Islet of Langerhans (tissue), 1 donor: Measurements from ENCODE around the gene CASTOR1.

Experiments
- FAIRE-seq: peaks from one replicate; lab custom pipeline; 2011; peaks lifted over from hg19 to GRCh38; lab: Jason Lieb, UNC

The CASTOR1 gene

GRCh38 chr22:30244066-30244465 lies 45.2 kb downstream of the CASTOR1 start:
- no peak for FAIRE-seq

GRCh38 chr22:30243661-30244060 lies 45.6 kb downstream of the CASTOR1 start:
- no peak for FAIRE-seq

GRCh38 chr22:30241576-30242371 lies 47.5 kb downstream of the CASTOR1 start:
- FAIRE-seq, result no peak

- FAIRE-seq, result no peak
These were observed 48.5 kb downstream of the CASTOR1 start for GRCh38 chr22:30240541-30241417.

GRCh38 chr22:30239488-30240405 lies 49.6 kb downstream of the CASTOR1 start:
- FAIRE-seq, result no peak

- FAIRE-seq, result no peak
These were observed 50.4 kb downstream of the CASTOR1 start for GRCh38 chr22:30238661-30239487.

GRCh38 chr22:30238136-30238535 lies 51.2 kb downstream of the CASTOR1 start:
- no peak for FAIRE-seq

- no peak for FAIRE-seq
These were observed 52.4 kb downstream of the CASTOR1 start for GRCh38 chr22:30236875-30237274.

- FAIRE-seq, result no peak
These were observed 53.6 kb downstream of the CASTOR1 start for GRCh38 chr22:30235687-30236170.
